HCT116 (cell line): Measurements from ENCODE around the gene REN. TPM values are rescaled to one million over a fixed set of nuclear protein-coding genes. Genes with fewer than 3 reads are reported as not detected.

ENCODE experiments used
- ATAC-seq: fragments of 200-7000 bp; cut with Tn5 transposase; 2 replicates; pipeline ENCODE4 v1.9.1; 2020; ENCODE audit warnings: mild to moderate bottlenecking, moderate library complexity
- BruUV-seq: library from RNA; stranded (reverse); fragments of 400-500 nt; replicated peaks from 2 replicates; lab custom pipeline; 2021; lab: Mats Ljungman, UMichigan
- CTCF ChIA-PET: fragments of 300-600 bp; sonication (Branson Sonifier 250); formaldehyde crosslinking; loops from one replicate; lab custom pipeline; 2021; ENCODE audit warnings: antibody characterized with exemption; lab: Charles Lee
- POLR2A ChIA-PET: fragments of 300-600, 350-600 bp; sonication (Branson Sonifier 250); formaldehyde crosslinking; loops from one replicate; lab custom pipeline; 2021; ENCODE audit warnings: antibody characterized with exemption; lab: Charles Lee
- RAD21 ChIA-PET, 2 experiments: fragments of 300-600 bp; sonication (Branson Sonifier 250); formaldehyde crosslinking; loops; one replicate each; lab custom pipeline; 2023; ENCODE audit warnings: low total read pairs in 2 of 2; ENCODE audit not compliant: uncharacterized antibody in 2 of 2, unreplicated experiment in 2 of 2, low non-redundant PET in 1 of 2; lab: Charles Lee
- DNase-seq: peaks from one replicate; pipeline ENCODE4 v3.0.0-alpha.2; 2010; ENCODE audit warnings: low read depth, low spot score
- H2AFZ ChIP-seq: fragments of 200-600 bp; shearing (Covaris generic), sonication (generic); 2 replicates; pipeline ENCODE4 v1.6.1; 2017; ENCODE audit warnings: low read depth, mixed run types, mixed read lengths, antibody characterized with exemption, low read length; ENCODE audit not compliant: poor library complexity, severe bottlenecking
- H3K27ac ChIP-seq: 2 replicates; pipeline ENCODE4 v1.5.1; 2012; ENCODE audit warnings: low read depth, low read length
- H3K27me3 ChIP-seq: fragments of 200-600 bp; sonication (generic); 2 replicates; pipeline ENCODE4 v1.6.1; 2016; ENCODE audit warnings: mixed run types, low read length, mixed read lengths; ENCODE audit not compliant: insufficient read depth
- H3K36me3 ChIP-seq, 2 experiments: fragments of 200-500 bp in 1 of 2; fragments of 200-600 bp in 1 of 2; sonication (Bioruptor generic) in 1 of 2; sonication (generic) in 1 of 2; 2 replicates each; pipeline versions ENCODE4 v1.5.1 to v1.6.1; 2014 to 2016; ENCODE audit warnings: low read length in 2 of 2, inconsistent platforms in 1 of 2, mixed read lengths in 1 of 2, mixed run types in 1 of 2; ENCODE audit not compliant: insufficient read depth in 2 of 2, control insufficient read depth in 1 of 2
- H3K4me1 ChIP-seq, 2 experiments: fragments of 200-600 bp in 1 of 2; sonication (generic) in 1 of 2; 2 replicates each; pipeline versions ENCODE4 v1.5.1 to v1.6.1; 2012 to 2017; ENCODE audit warnings: low read length in 2 of 2, inconsistent platforms in 1 of 2, mild to moderate bottlenecking in 1 of 2, mixed read lengths in 1 of 2, mixed run types in 1 of 2, moderate library complexity in 1 of 2; ENCODE audit not compliant: insufficient read depth in 2 of 2, control insufficient read depth in 1 of 2
- H3K4me2 ChIP-seq: fragments of 200-600 bp; sonication (generic); 2 replicates; pipeline ENCODE4 v1.6.1; 2017; ENCODE audit warnings: mixed run types, low read length, mixed read lengths
- H3K4me3 ChIP-seq, 2 experiments: fragments of 200-600 bp in 1 of 2; sonication (generic) in 1 of 2; replicated peaks in 1 of 2; 2 replicates each; pipeline ENCODE4 v1.5.1; 2011 to 2016; ENCODE audit warnings: low read length in 2 of 2, control low read depth in 1 of 2, low read depth in 1 of 2, mild to moderate bottlenecking in 1 of 2, mixed read lengths in 1 of 2, mixed run types in 1 of 2
- H3K79me2 ChIP-seq: fragments of 200-600 bp; sonication (generic); 2 replicates; pipeline ENCODE4 v1.6.1; 2017; ENCODE audit warnings: mild to moderate bottlenecking, mixed run types, low read length, moderate library complexity, mixed read lengths; ENCODE audit not compliant: insufficient read depth
- H3K9ac ChIP-seq: fragments of 200-600 bp; sonication (generic); 2 replicates; pipeline ENCODE4 v1.6.1; 2016; ENCODE audit warnings: low read length, mixed read lengths
- H3K9me2 ChIP-seq: fragments of 200-600 bp; sonication (generic), shearing (Covaris generic); 2 replicates; pipeline ENCODE4 v1.6.1; 2017; ENCODE audit warnings: mixed run types, mild to moderate bottlenecking, moderate library complexity; ENCODE audit not compliant: insufficient read depth
- H3K9me3 ChIP-seq, 2 experiments: fragments of 200-500 bp in 1 of 2; fragments of 200-600 bp in 1 of 2; sonication (Bioruptor generic) in 1 of 2; sonication (generic) in 1 of 2; 2 replicates each; pipeline ENCODE4 v1.6.1; 2014 to 2017; ENCODE audit warnings: low read length in 2 of 2, mixed read lengths in 2 of 2, inconsistent platforms in 1 of 2, low read depth in 1 of 2, mild to moderate bottlenecking in 1 of 2, mixed run types in 1 of 2, moderate library complexity in 1 of 2; ENCODE audit not compliant: control insufficient read depth in 1 of 2, insufficient read depth in 1 of 2
- H4K20me1 ChIP-seq: fragments of 200-600 bp; sonication (generic), shearing (Covaris generic); 2 replicates; pipeline ENCODE4 v1.6.1; 2017; ENCODE audit warnings: mixed run types, mild to moderate bottlenecking, moderate library complexity; ENCODE audit not compliant: insufficient read depth
- ATF3 ChIP-seq: IDR thresholded peaks from 2 replicates; pipeline ENCODE4 v1.6.1; 2012
- CEBPB ChIP-seq: IDR thresholded peaks from 2 replicates; pipeline ENCODE4 v1.6.1; 2012; ENCODE audit warnings: low read depth
- CTCF ChIP-seq, 3 experiments: fragments of 200-600 bp in 1 of 3; sonication (generic) in 1 of 3; IDR thresholded peaks in 2 of 3; conservative IDR thresholded peaks in 1 of 3; 2 replicates each; pipeline ENCODE4 v1.5.1; 2012 to 2017; ENCODE audit warnings: low read depth in 2 of 3, low read length in 2 of 3, antibody characterized with exemption in 1 of 3, borderline replicate concordance in 1 of 3, control low read depth in 1 of 3, mild to moderate bottlenecking in 1 of 3, mixed read lengths in 1 of 3, mixed run types in 1 of 3, moderate library complexity in 1 of 3; ENCODE audit not compliant: insufficient read depth in 1 of 3
- EGR1 ChIP-seq: IDR thresholded peaks from 2 replicates; pipeline ENCODE4 v1.6.1; 2012; ENCODE audit warnings: low read depth
- ELF1 ChIP-seq: IDR thresholded peaks from 2 replicates; pipeline ENCODE4 v1.6.1; 2012; ENCODE audit warnings: low read depth, borderline replicate concordance
- FOSL1 ChIP-seq: IDR thresholded peaks from 2 replicates; pipeline ENCODE4 v1.6.1; 2012; ENCODE audit warnings: low read depth
- JUND ChIP-seq: IDR thresholded peaks from 2 replicates; pipeline ENCODE4 v1.6.1; 2012
- MAX ChIP-seq: IDR thresholded peaks from 2 replicates; pipeline ENCODE4 v1.6.1; 2012
- POLR2A ChIP-seq: IDR thresholded peaks from 2 replicates; pipeline ENCODE4 v1.7.0; 2011; ENCODE audit warnings: borderline replicate concordance; ENCODE audit not compliant: insufficient read depth, insufficient read length; ENCODE audit errors: extremely low read depth
- RAD21 ChIP-seq: IDR thresholded peaks from 2 replicates; pipeline ENCODE4 v1.6.1; 2012; ENCODE audit warnings: low read depth, mild to moderate bottlenecking
- SIN3A ChIP-seq: IDR thresholded peaks from 2 replicates; pipeline ENCODE4 v1.6.1; 2012; ENCODE audit warnings: low read depth
- SRF ChIP-seq: IDR thresholded peaks from 2 replicates; pipeline ENCODE4 v1.6.1; 2012; ENCODE audit warnings: low read depth
- TCF7L2 ChIP-seq: IDR thresholded peaks from 2 replicates; pipeline ENCODE4 v1.7.0; 2011; ENCODE audit warnings: borderline replicate concordance, inconsistent platforms; ENCODE audit not compliant: insufficient read depth, insufficient read length; ENCODE audit errors: extremely low read depth
- ZBTB33 ChIP-seq: IDR thresholded peaks from 2 replicates; pipeline ENCODE4 v1.6.1; 2011; ENCODE audit warnings: mild to moderate bottlenecking, low read length, moderate library complexity; ENCODE audit not compliant: insufficient replicate concordance; ENCODE audit errors: extremely low read depth
- ZNF274 ChIP-seq: fragments of 200-500 bp; sonication (Bioruptor generic); IDR thresholded peaks from 2 replicates; pipeline ENCODE4 v1.6.1; 2014; ENCODE audit warnings: mild to moderate bottlenecking, low read depth, low read length, inconsistent platforms
- intact Hi-C: fragments of 100-400 bp; cut with micrococcal nuclease; formaldehyde crosslinking; loops from 2 replicates; pipeline ENCODE4 v1.10.0; 2022
- total RNA-seq: library from RNA; stranded (reverse); gene quantifications from one replicate; pipeline ENCODE4 v1.2.1, GENCODE V29; 2021; ENCODE audit not compliant: unreplicated experiment

REN gene
- total RNA-seq, 1 experiment from 2014 or later, result 0.47 TPM

GRCh38 chr1:204128464-204128963 lies 37.6 kb downstream of the REN start:
- H3K36me3 ChIP-seq, result no peaks in the 10 kb centered on the region
- ATAC-seq, result peak; percentile 9; the same call in 1 of the 2 replicates
- no peak overlapping the region for H3K27ac ChIP-seq
- no peaks in the 10 kb centered on the region for H3K27me3 ChIP-seq
- no peak for TF ChIP-seq RAD21
- no peak for TF ChIP-seq SIN3A
- TF ChIP-seq TCF7L2, result no peak
- TF ChIP-seq CEBPB, result no peak
- TF ChIP-seq ZNF274, result no peak
- no peak for TF ChIP-seq SRF
- no peak for TF ChIP-seq EGR1
- TF ChIP-seq ZBTB33, result no peak
- TF ChIP-seq ELF1, result no peak
- TF ChIP-seq MAX, result no peak
- no peak for TF ChIP-seq ATF3
- no peak for TF ChIP-seq JUND
- TF ChIP-seq FOSL1, result no peak
- TF ChIP-seq CTCF (IDR thresholded peaks at IDR 0.05 in 2 of 3, conservative IDR thresholded peaks at IDR 0.05 in 1 of 3; ENCODE audit: borderline replicate concordance in 1 of 3, insufficient read depth in 1 of 3, low read depth in 2 of 3, low read length in 2 of 3), result no peak
- no peak for TF ChIP-seq POLR2A
- H3K4me2 ChIP-seq, result peak overlapping the region; percentile 63
- intact Hi-C loops, result no loop called here
- H4K20me1 ChIP-seq, result no peaks in the 10 kb centered on the region
- ChIA-PET RAD21 (interaction anchor here (1.0 to 1.8 kb wide), 4 partner anchors 48 to 258 kb away, joined by 3 to 14 read pairs (median 8); no protein-coding TSS in a partner anchor), CTCF (interaction anchor here (0.8 to 7.6 kb wide), 28 partner anchors 9 to 275 kb away, joined by 3 to 246 read pairs (median 6); partner anchors contain the start of genes ETNK2, GOLT1A, SNRPE and SOX13), POLR2A (interaction anchor here (1.3 to 2.4 kb wide), 4 partner anchors 9 to 268 kb away, joined by 4 to 14 read pairs (median 7); partner anchors contain the start of gene SNRPE)
- no peak for DNase-seq
- no peaks in the 10 kb centered on the region for H3K9me3 ChIP-seq
- no peak overlapping the region for H2AFZ ChIP-seq
- BruUV-seq, result no TSS peak
- H3K9ac ChIP-seq, result no peak overlapping the region
- no peak overlapping the region for H3K4me3 ChIP-seq
- peaks cover 21 to 45% of the 10 kb centered on the region in 2 experiments for H3K4me1 ChIP-seq
- no peaks in the 10 kb centered on the region for H3K9me2 ChIP-seq
- H3K79me2 ChIP-seq, result no peaks in the 10 kb centered on the region
